ENCODE results near the gene GNAQ.

The GNAQ gene

DNA sequence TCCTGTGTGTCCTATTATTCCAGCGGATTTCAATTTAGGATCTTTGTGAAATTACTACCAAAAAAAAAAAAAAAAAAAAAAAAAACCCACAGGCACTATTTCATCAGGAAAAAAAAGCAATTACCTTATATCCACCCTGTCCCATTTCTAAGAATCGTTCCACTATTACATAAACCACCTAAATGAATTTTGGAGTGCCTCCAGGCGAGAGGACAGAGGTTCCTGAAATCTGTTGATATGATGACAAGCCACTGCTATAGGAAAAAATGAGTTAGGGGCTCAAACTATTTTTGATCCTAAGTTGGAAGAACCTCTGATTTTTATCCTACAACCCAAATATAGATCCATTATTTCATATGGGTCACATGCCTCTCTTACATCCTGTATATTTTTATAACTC, 177.9 kb downstream of the GNAQ start:
- in situ Hi-C loops (cut with HindIII; ENCODE audit: low sequenced_read_pairs), result no loop called here

- in situ Hi-C loops (cut with HindIII; ENCODE audit: low sequenced_read_pairs), result no loop called here
Measured at GRCh38 chr9:77851882-77852595, 179.6 kb downstream of the GNAQ start.

DNA sequence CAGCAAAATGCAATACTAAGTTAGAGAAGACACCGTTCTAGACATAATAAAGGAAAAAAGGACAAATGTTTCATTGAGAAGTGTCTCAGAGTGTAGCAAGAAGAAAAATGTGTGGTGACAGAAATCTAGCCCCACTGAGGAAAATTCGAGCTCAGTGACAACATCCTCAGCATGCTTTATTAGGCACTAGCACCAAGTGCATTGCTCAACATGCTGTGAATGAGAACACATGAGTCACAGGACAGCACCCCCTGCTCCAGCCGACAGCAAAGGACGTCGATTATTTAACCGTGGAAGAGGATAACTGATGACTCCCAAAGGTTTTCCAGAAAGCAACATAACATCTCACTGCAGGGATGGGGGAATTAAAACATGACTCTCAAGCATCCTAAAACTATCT, 182.7 kb downstream of the GNAQ start:
- in situ Hi-C loops (cut with HindIII; ENCODE audit: low sequenced_read_pairs), result no loop called here

DNA sequence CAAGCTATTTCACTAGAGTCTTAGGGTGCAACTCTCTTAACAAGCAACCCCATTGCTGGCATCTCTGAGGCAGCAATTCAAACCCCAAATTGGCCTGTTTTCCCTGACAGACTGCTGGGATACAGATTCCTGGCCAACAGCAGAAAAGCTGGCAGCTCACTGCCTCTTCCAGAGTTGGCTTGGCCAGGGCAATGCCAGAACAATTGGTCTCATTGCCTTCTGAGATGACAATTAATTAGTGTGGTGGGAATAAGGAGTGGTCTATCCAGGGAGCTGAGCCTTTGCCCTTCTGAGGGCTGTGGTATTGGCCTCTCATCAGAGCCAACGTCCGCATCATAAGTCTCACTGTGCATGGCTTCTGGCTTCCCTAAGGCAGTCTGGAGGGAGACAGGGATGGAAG, 183.2 kb downstream of the GNAQ start:
- in situ Hi-C loops (cut with HindIII; ENCODE audit: low sequenced_read_pairs), result no loop called here

DNA sequence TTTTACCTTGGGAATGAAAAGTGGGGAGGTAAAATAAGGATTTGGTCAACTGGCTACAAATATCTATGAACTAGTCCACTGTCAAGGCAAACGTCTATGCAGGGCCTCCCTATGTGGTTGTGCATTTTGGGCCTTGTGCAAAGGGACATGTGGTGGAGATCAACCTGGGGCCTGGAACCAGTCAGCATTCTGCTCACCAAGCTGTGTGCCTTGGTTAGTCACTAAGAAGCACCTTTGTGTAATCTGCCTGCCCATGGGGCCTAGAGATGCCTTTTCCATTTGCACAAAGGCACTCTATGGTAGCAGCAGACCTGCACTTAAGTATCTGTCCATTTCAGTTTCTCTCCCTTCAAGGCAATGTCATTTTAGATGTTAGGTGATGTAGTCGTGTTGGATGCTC, 184.0 kb downstream of the GNAQ start:
- in situ Hi-C loops (cut with HindIII; ENCODE audit: low sequenced_read_pairs), result no loop called here

- in situ Hi-C loops (cut with HindIII; ENCODE audit: low sequenced_read_pairs), result no loop called here
Measured at GRCh38 chr9:77847059-77847499, 184.5 kb downstream of the GNAQ start.

DNA sequence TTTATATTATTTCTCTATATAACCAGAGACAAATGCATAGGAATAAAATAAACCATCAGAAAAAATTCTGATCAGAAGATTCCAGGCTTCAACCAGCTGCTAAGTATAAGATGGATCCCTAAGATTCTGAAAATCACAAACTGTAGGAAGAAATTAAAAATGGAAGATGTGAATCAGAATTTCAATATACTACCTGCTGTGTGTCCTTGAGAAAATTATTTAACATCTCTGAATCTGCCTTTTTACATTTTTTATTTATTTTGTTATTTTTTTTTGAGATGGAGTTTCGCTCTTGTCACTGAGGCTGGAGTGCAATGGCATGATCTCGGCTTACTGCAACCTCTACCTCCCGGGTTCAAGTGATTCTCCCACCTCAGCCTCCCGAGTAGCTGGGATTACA, 187.2 kb downstream of the GNAQ start:
- in situ Hi-C loops (cut with HindIII; ENCODE audit: low sequenced_read_pairs), result no loop called here

DNA sequence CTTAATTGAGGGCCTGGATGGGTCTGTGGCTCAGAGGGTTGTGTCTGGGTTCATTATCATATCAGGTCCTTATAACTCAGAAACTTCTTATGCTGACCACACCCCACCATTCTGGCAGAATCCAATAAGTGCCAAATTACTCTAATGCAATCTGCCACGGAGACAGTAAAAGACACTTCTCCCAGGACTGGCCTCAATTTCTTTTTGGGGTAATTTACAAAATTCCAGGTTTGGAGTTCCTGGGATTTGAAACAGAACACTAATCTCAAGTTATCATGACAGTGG, 187.8 kb downstream of the GNAQ start:
- in situ Hi-C loops (cut with HindIII; ENCODE audit: low sequenced_read_pairs), result no loop called here

DNA sequence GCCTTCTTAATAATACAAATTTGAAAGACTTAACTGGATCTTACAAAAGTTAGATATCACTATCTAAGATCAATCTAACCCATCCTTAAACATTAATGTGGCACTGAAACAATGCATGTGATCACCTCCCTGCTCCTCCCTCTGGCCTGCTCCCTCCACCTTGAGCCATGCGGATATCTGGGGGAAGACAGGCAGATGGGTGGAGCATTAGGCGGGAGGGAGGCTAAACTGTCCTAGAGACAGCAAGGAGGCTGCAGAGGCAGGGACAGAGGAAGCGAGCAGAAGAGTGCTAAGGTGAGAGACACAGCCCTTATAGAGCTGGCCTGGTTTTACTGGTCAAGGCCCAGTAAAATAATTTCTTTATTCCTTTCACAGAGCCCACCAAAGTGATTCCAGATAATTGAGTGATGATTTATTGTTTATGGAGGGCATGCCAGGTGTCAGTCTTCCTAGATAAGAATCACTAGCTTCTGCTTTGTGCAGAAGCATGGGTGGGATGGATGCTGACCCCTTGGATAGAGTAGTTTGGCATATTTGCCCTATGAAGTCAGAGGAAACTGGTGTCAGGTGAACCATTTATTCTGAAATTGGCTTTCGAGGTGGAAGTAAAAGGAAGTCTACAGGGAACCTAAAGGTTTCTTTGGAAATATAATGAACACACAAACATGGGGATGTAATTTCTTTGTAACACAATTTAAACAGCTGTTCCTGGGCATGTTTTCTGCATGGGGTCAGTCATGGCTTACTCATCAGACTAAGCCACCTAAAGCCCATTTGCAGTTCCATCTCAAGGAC, 188.3 kb downstream of the GNAQ start:
- in situ Hi-C loops (cut with HindIII; ENCODE audit: low sequenced_read_pairs), result no loop called here

DNA sequence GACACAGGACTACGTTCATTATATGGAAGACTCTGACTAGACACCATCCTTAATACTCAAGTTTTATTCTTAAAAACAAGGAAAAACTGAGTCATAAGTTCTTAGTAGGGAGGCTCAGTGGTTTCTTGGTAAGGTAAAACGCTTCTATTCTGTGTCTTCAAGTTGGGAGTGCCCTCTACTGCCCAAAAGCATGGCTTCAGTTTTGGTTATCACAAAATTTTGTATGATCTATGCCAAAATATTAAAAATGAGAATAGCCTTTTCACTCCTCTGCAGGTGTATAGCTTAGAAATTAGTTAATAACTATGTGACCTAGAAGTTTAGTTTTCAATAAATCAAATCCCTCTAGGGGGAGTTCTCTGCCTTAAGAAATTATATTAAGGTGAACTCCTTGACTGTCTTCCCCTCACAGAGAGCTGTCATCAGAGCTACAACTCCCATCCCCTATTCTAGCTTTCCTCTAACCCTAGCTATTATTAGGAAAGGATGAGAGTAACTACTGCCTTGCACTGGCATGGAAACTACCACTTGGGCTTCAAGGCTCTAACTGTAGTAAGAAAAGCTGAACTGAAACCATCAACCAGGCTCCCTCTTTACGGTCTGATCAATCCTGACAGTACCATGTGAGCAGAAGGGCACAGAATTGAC, 189.7 kb downstream of the GNAQ start:
- in situ Hi-C loops (cut with HindIII; ENCODE audit: low sequenced_read_pairs), result no loop called here

- in situ Hi-C loops (cut with HindIII; ENCODE audit: low sequenced_read_pairs), result no loop called here
Measured at GRCh38 chr9:77839459-77840140, 192.0 kb downstream of the GNAQ start.

GRCh38 chr9:77838986-77839385, 192.6 kb downstream of the GNAQ start:
- in situ Hi-C loops (cut with HindIII; ENCODE audit: low sequenced_read_pairs), result no loop called here

DNA sequence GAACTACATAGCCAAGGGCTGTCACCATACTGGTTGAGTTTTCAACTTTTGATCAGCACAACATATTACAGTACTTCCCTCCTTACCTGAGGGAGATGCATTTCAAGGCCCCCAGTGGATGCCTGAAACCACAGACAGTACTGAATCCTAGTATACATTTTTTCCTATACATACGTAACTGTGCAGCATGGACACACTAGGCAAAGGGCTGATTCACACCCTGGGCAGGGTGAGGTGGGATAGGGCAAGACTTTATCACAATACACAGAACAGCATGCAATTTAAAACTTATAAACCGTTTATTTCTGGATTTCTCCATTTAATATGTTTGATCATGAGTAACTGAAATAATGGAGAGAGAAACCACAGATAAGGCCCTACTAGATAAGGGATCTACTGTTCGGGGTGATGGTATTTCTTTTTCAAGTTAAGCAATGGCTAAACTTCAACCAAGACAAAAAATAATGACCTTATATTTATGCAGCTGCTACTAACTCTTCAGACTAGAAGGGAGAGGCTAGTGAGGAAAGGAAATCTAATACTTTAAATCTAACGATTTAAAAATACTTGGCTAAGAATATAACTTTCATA, 196.6 kb downstream of the GNAQ start:
- in situ Hi-C loops (cut with HindIII; ENCODE audit: low sequenced_read_pairs), result no loop called here

- in situ Hi-C loops (cut with HindIII; ENCODE audit: low sequenced_read_pairs), result no loop called here
Measured at GRCh38 chr9:77833561-77834429, 197.8 kb downstream of the GNAQ start.

DNA sequence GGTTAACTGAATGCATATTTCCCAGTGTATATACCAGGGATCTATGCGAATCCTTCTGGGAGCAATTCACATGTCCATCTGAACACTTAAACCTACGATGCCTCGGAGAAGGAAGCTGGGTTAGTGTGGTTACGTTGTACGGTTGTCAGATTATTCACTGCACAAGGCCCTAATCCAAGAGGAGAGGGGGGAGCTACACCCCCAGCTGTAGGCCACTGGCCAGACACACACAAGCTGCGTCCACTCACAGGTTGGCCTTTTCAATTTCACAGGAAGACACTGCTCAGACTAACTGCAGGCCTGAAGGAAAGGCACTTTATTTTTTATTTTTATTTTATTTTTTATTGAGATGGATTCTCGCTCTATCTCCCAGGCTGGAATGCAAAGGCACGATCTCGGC, 199.0 kb downstream of the GNAQ start:
- in situ Hi-C loops (cut with HindIII; ENCODE audit: low sequenced_read_pairs), result no loop called here

DNA sequence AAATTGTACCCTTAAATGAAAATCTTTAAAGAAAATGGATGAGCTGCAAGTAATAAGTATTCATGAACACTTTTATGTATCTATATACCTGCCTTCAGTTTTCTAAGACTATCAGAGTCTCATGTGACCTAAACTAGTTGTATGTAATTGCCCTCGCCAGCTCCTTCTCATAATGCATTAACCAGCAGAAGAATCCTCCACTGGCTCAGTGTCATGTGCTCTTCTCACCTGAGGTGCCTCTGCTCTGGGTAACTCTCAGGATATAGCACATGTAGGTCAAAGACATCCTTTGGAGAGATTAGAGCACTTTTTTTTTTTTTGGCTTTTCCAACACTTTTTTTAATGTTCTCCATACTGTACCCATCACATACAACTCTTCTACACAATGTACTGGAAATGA, 199.8 kb downstream of the GNAQ start:
- in situ Hi-C loops (cut with HindIII; ENCODE audit: low sequenced_read_pairs), result no loop called here

DNA sequence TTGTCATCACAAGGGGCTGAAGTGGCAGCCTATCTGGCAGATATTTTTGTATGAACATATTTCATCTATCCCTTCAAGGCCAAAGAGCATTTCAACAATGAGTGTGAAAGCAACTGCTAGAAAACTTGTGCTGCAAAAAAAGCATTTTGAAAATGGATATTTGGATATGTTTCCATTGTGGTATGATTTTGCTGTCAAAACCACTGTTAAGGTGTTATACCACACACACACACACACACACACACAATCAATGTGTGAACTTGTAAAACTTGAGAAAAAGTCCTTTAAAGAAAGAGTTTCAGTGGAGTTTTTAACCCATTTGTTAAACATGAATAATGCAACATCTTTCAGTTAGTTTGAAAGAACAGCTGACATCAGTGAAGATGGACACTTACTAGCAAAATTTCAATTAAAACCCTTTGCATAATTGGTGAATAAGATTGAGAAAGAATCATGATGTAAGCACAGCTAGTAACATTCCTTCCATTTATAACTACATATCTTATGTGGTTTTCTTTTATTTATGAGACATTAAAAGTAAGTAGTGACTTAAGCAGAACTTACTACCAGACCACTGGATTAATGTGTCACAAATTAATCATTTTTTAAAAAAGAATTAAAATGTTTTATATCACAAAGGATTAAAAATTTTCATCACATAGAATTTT, 200.9 kb downstream of the GNAQ start:
- in situ Hi-C loops (cut with HindIII; ENCODE audit: low sequenced_read_pairs), result no loop called here

- in situ Hi-C loops (cut with HindIII; ENCODE audit: low sequenced_read_pairs), result no loop called here
Measured at GRCh38 chr9:77829420-77829819, 202.2 kb downstream of the GNAQ start.

GRCh38 chr9:77827104-77827784, 204.4 kb downstream of the GNAQ start:
- in situ Hi-C loops (cut with HindIII; ENCODE audit: low sequenced_read_pairs), result no loop called here
